IPS-18a (cell line): Measurements from ENCODE around the gene ZNF280B.
"Not testable (repeated sequence)": the region's sequence is repeated elsewhere in the genome, so short reads cannot be mapped to it uniquely, and the experiment has no call there.

Source experiments
- H3K27ac ChIP-seq: one replicate; pipeline ENCODE4 v1.5.1; 2013; ENCODE audit warnings: low read length
- H3K27me3 ChIP-seq: one replicate; pipeline ENCODE4 v1.6.1; 2013; ENCODE audit warnings: mild to moderate bottlenecking, low read length; ENCODE audit not compliant: control insufficient read depth, insufficient read depth
- H3K36me3 ChIP-seq: one replicate; pipeline ENCODE4 v1.6.1; 2013; ENCODE audit warnings: low read depth, low read length; ENCODE audit not compliant: control insufficient read depth
- H3K4me1 ChIP-seq: one replicate; pipeline ENCODE4 v1.6.1; 2013; ENCODE audit warnings: low read depth, low read length; ENCODE audit not compliant: control insufficient read depth
- H3K4me3 ChIP-seq: one replicate; pipeline ENCODE4 v1.5.1; 2013; ENCODE audit warnings: low read length
- H3K9ac ChIP-seq: one replicate; pipeline ENCODE4 v1.6.1; 2013; ENCODE audit warnings: mild to moderate bottlenecking, low read length, moderate library complexity
- H3K9me3 ChIP-seq: one replicate; pipeline ENCODE4 v1.6.1; 2013; ENCODE audit warnings: low read depth, low read length; ENCODE audit not compliant: control insufficient read depth

ZNF280B gene

GRCh38 chr22:22442928-22443709 lies 65.4 kb downstream of the ZNF280B start:
- Histone ChIP-seq H3K9ac (no peak overlapping the region), H3K27me3 (peaks cover 76% of the 10 kb centered on the region), H3K4me3 (no peak overlapping the region), H3K9me3 (peaks cover 11% of the 10 kb centered on the region), H3K36me3 (no peaks in the 10 kb centered on the region), H3K27ac (no peak overlapping the region), H3K4me1 (no peaks in the 10 kb centered on the region)

GRCh38 chr22:22441626-22442025 lies 66.9 kb downstream of the ZNF280B start:
- not testable (repeated sequence) for H3K36me3 ChIP-seq, H3K27ac ChIP-seq, H3K9ac ChIP-seq, H3K4me1 ChIP-seq, H3K4me3 ChIP-seq
- peaks cover 76% of the 10 kb centered on the region for H3K27me3 ChIP-seq
- H3K9me3 ChIP-seq = peaks cover 11% of the 10 kb centered on the region

- Histone ChIP-seq H3K27ac (no peak overlapping the region), H3K9me3 (peaks cover 11% of the 10 kb centered on the region), H3K27me3 (peaks cover 76% of the 10 kb centered on the region), H3K36me3 (no peaks in the 10 kb centered on the region), H3K4me1 (no peaks in the 10 kb centered on the region), H3K4me3 (no peak overlapping the region), H3K9ac (no peak overlapping the region)
Observed at GRCh38 chr22:22440188-22440587, 68.4 kb downstream of the ZNF280B start.
